ENCODE measurements around the gene IL17REL.

The IL17REL gene

DNA sequence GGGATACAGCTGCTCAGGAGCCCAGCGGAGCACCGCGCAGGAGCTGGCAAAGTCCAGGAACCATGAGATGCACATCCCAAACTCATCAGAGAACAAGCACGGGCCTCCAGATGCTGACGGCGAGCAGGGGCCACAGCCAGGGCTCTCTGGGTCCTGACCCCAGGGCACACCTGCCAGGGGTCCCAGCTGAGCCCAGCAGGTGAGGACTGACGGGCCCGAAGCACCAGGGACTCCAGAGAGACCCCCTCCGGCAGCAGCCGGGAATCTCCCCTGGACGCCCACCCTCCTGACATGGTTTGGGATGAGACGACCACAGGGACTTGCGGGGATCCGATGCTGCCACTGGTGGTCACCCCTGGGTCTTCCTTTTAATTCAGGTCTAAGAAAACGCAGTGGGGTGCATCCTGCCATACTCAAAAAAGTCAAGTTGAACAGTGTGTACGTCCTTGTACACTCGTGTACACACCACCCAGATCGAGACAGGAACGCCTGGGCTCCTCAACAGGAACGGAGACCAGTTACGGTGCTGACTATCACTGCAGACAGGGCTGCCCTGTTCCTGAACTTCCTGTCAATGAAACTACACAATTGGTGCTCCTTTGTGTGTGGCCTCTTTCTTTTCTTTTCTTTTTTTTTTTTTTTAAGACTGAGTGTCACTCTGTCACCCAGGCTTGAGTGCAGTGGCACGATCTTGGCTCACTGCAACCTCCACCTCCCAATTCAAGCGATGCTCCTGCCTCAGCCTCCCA is 23.6 kb upstream of the IL17REL start:
- H3K36me3 ChIP-seq (replicated peaks) = no peaks in the 10 kb centered on the region
- no peaks in the 10 kb centered on the region for H3K4me1 ChIP-seq
- H3K9me3 ChIP-seq = no peaks in the 10 kb centered on the region
- H3K27me3 ChIP-seq (ENCODE audit: low read depth) = no peaks in the 10 kb centered on the region
- no peak overlapping the region for H3K4me3 ChIP-seq
- no peak for DNase-seq (ENCODE audit: low spot score in 2 of 2)
- in situ Hi-C loops (cut with MboI; ENCODE audit: low sequenced_read_pairs) = loop anchor here (10.0 kb wide), 1 partner anchor 271 kb away; no protein-coding TSS in a partner anchor

DNA sequence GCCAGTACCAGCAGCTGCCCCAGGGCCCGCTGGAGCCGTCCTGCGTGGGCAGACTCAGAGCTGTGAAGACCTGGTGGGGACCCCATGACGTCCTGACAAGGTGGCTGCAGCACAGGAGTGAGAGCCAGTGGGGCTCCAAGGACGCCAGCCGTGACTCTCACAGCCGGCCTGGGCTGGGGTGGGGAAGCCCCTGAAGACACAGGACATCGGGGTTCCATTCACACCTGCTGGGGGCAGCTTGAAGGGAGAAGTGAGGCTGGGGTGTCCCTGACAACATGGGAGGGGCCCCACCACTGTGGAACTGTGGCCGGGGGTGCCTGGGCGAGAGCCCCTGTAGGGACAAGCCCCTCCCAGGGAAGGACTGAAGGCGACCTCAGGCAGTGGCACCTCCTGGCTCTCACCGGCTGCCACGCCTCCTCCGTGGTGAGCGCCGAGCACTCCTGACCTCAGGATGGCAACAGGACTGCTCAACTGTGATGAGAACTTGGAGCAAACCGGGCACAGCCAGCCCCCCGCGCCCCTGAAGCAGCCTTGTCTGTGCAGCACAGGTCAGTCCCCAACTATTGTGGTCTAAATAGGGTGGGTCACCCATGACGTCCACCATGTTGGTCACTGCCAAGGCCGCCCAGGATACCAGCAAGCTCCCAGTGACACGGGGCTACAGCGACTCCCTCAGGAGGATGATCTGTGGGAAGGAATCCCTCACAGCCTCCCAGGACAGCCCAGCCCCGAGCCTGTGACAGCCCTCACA is 22.7 kb upstream of the IL17REL start:
- no peaks in the 10 kb centered on the region for H3K9me3 ChIP-seq
- H3K36me3 ChIP-seq (replicated peaks) = no peaks in the 10 kb centered on the region
- no peak overlapping the region for H3K4me3 ChIP-seq
- DNase-seq (ENCODE audit: low spot score in 2 of 2) = no peak
- in situ Hi-C loops (cut with MboI; ENCODE audit: low sequenced_read_pairs) = loop anchor here (10.0 kb wide), 1 partner anchor 271 kb away; no protein-coding TSS in a partner anchor
- H3K4me1 ChIP-seq = no peaks in the 10 kb centered on the region
- no peaks in the 10 kb centered on the region for H3K27me3 ChIP-seq (ENCODE audit: low read depth)

DNA sequence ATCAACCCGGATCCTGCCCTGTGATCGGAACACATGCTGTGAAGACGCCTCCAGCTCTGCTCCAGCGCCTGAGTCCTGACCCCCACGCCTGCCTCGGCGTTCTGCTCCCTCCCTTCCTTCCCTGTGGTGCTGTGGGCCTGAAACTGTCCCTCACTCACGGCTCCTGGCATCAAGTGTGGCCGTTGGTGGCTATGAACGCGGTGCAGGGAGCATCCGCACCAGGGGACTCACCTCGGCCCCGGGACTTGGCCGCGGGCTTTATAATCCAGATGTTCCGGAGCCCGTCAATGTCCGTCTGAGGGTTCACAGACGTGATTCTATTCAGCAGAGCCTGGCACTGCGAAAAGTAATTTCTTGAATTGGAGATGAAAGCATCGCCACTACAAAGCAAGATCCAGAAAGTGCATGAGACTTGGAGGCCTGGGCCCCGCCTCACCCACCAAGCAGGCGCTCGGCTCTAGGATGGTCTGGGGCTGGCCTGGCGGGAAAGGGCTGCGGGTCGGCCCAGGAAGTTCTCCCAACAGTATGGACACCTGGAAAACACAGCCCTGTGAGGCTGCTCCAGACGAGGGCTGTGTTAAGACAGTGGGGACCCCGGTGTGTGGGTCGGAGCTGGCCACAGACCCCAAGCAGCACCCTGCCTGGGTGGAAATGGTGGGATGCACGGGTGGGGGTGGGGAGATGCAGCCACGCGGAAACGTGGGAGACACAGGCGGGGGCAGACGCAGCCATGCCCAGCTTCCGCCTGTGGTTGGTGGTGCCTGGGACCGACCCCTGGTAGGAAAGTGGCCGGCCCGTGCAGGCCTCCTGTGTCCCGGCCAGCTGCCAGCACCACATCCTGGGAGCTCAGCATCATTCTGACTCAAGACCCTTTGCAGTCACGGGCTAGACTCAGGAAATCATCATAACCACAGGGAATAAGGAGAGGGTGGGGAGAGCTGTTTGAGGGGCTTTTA is 21.8 kb upstream of the IL17REL start:
- in situ Hi-C loops (cut with MboI; ENCODE audit: low sequenced_read_pairs) = loop anchor here (5.0 to 10.0 kb wide), 2 partner anchors 102 to 270 kb away; no protein-coding TSS in a partner anchor
- no peak overlapping the region for H3K4me3 ChIP-seq
- H3K9me3 ChIP-seq = no peaks in the 10 kb centered on the region
- H3K27me3 ChIP-seq (ENCODE audit: low read depth) = peaks cover 4% of the 10 kb centered on the region; the same call in 1 of the 2 replicates
- no peaks in the 10 kb centered on the region; the same call in 1 of the 2 replicates for H3K4me1 ChIP-seq
- H3K36me3 ChIP-seq (replicated peaks) = no peaks in the 10 kb centered on the region
- DNase-seq (ENCODE audit: low spot score in 2 of 2) = no peak

DNA sequence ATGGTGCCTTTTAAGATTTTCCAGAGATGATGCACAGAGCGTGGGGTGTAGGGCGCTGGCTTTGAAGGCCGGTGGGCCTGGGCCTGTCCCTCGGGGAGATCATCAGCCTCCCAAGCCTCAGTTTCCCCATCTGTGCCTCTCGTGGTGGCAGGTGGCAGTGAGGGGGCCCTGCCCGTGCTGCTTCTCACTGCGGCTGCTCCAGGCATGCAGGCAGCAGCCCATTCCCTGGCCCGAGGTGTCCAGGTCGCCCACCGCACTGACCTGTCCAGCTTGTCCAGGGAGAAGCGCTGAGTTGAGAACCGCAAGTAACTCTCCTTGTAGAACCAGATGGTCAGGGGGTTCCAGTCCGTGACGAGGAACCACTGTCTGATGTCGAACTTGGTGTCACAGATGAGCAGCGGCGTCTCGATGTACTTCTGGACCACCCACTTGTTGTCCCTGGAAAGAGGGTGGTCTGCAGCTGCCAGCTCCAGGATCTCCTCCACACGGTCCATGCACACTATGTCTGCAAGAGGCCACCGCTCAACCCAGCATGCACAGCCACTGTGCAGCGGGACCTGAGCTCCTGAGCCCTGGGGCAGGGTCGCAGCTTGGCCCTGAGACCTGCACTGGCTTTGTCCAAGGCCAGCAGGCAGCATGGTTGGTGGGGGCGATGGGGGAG is 20.5 kb upstream of the IL17REL start:
- peaks cover 6% of the 10 kb centered on the region; the same call in 1 of the 2 replicates for H3K27me3 ChIP-seq (ENCODE audit: low read depth)
- no peak for DNase-seq (ENCODE audit: low spot score in 2 of 2)
- no peaks in the 10 kb centered on the region for H3K9me3 ChIP-seq
- no peak overlapping the region for H3K4me3 ChIP-seq
- in situ Hi-C loops (cut with MboI; ENCODE audit: low sequenced_read_pairs) = loop anchor here (5.0 to 10.0 kb wide), 2 partner anchors 101 to 268 kb away; no protein-coding TSS in a partner anchor
- H3K4me1 ChIP-seq = no peaks in the 10 kb centered on the region; the same call in 1 of the 2 replicates
- H3K36me3 ChIP-seq (replicated peaks) = no peaks in the 10 kb centered on the region

DNA sequence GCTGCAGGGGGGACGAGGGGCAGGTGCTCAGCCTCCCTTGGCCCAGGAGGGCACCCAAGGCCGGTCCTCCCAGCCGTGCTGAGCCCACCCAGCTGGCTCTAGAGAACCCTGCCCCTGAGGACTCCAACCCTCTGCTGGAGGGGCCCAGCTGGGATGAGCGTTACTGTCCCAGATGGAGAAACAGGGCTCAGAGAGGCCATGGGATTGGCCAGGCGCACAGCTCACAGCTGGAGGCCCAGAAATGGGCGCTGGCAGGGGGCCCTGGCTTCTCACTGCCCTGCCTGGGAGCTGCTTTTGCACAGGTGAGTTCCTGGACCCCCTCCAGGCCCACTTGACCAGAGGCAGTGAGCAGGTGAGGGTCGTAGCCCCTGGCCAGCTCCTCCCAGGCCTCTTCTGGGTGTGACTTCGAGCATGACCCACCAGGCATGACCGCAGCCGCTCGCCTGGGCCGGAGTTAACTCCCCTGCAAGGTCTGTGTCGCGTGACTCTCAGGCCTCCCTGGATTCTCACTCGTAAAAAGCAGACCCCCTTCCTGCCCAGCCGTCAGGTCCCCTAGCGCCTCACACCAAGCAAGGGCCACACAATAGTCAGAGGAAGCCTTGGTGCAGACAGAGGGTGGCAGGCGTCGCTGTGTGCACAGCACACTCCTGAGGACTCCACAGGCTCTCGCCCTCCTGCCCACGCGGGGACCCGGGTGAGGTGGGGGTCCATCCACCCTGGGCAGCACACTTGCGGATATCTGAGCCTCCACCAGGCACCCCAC is 19.7 kb upstream of the IL17REL start:
- Histone ChIP-seq H3K9me3 (no peaks in the 10 kb centered on the region), H3K36me3 (replicated peaks) (no peaks in the 10 kb centered on the region), H3K27me3 (ENCODE audit: low read depth) (peaks cover 7% of the 10 kb centered on the region; the same call in 1 of the 2 replicates), H3K4me3 (no peak overlapping the region), H3K4me1 (no peaks in the 10 kb centered on the region; the same call in 1 of the 2 replicates)
- no peak for DNase-seq (ENCODE audit: low spot score in 2 of 2)
- in situ Hi-C loops (cut with MboI; ENCODE audit: low sequenced_read_pairs) = loop anchor here (5.0 to 10.0 kb wide), 2 partner anchors 100 to 267 kb away; no protein-coding TSS in a partner anchor

DNA sequence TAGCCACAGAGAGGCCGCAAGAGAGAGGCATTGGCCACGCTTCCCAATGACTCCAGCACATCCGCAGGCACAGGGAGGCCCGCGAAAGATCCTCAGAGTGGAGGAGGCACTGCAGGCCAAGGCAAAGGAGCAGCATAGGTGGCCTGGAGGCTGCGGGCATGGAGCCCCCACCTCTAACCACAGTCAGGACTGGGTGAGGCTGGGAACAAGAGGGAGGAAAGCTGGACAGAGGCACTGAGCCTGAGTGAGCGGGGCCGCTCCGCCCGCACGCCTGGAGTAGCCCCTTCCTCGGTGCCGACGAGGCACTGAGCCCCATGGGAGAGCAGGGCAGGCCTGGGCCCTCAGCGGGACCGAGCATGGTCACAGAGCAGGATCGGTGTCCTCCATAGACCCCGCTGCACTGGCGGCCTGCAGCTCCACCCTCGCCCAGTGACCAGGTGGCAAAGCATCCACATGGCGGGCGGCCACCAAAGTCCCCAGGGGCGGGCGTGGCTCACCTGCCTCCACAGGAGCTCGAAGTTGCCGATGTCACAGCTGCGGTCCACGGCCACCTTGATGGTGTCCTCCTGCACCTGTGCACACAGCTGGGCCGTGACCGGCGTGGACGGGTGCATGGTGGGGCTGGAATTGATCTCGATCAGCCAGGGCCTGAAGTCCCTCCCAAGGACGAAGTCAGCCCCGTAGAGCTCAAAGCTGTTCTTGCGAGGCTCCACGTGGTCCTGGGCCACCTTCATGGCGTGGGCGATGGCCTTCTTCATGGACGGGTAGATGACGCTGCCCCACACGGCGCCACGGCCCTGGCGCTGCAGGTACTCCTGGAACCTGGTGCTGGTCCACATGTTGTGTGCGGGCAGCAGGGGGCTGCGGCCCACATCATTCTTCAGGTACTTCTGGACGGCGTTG is 18.9 kb upstream of the IL17REL start:
- peaks cover 7% of the 10 kb centered on the region; the same call in 1 of the 2 replicates for H3K27me3 ChIP-seq (ENCODE audit: low read depth)
- H3K4me3 ChIP-seq = no peak overlapping the region
- no peaks in the 10 kb centered on the region for H3K9me3 ChIP-seq
- H3K36me3 ChIP-seq (replicated peaks) = no peaks in the 10 kb centered on the region
- in situ Hi-C loops (cut with MboI; ENCODE audit: low sequenced_read_pairs) = loop anchor here (5.0 to 10.0 kb wide), 2 partner anchors 99 to 267 kb away; no protein-coding TSS in a partner anchor
- no peak for DNase-seq (ENCODE audit: low spot score in 2 of 2)
- no peaks in the 10 kb centered on the region; the same call in 1 of the 2 replicates for H3K4me1 ChIP-seq

DNA sequence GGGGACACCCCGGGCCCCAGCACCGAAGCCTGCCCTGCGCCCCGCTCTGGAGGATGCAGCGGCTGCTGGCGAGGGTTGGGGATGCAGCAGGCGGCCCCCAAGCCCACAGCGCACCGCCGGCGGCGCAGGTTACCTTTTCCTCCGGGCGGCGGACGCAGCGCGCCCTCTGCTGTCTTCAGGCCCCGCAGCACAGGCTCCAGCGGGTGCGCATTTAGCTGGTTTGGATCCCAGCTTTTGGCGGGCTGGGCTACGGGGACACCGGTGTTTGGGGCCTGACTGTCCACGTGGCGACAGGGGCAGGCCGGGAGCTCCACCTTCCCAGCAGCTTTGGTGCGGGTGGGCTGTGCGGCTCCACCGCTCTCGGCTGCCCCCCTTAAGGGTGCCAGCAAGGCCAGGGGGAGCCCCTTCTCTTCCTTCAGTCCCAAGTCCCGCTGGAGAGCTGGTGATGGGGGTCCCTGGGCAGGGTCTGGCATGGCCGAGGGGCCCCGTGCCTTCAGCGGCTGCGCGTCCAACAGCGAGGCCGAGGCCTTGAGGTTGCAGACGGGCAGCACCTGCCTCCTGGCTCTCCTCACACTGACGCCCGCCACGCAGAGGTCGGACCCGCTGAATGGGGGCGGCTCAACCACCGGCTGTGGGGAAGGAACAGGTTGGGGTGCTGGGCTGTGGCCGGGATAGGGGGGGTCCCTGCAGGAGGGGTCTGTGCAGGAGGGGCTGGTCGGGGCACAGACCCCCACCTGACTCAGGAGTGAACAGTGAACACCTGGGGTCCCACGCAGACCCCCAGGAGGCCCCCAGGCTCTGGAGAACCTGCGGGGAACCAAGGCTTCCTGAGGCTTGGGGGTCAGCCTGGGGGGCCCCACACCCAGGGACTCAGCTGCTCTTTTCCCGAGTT is 18.0 kb upstream of the IL17REL start:
- no peaks in the 10 kb centered on the region for H3K9me3 ChIP-seq
- H3K36me3 ChIP-seq (replicated peaks) = no peaks in the 10 kb centered on the region
- no peaks in the 10 kb centered on the region; the same call in 1 of the 2 replicates for H3K4me1 ChIP-seq
- peaks cover 9% of the 10 kb centered on the region for H3K27me3 ChIP-seq (ENCODE audit: low read depth)
- DNase-seq (ENCODE audit: low spot score in 2 of 2) = peak; percentile 39 to 85
- in situ Hi-C loops (cut with MboI; ENCODE audit: low sequenced_read_pairs) = loop anchor here (5.0 to 10.0 kb wide), 2 partner anchors 98 to 266 kb away; no protein-coding TSS in a partner anchor
- no peak overlapping the region for H3K4me3 ChIP-seq

DNA sequence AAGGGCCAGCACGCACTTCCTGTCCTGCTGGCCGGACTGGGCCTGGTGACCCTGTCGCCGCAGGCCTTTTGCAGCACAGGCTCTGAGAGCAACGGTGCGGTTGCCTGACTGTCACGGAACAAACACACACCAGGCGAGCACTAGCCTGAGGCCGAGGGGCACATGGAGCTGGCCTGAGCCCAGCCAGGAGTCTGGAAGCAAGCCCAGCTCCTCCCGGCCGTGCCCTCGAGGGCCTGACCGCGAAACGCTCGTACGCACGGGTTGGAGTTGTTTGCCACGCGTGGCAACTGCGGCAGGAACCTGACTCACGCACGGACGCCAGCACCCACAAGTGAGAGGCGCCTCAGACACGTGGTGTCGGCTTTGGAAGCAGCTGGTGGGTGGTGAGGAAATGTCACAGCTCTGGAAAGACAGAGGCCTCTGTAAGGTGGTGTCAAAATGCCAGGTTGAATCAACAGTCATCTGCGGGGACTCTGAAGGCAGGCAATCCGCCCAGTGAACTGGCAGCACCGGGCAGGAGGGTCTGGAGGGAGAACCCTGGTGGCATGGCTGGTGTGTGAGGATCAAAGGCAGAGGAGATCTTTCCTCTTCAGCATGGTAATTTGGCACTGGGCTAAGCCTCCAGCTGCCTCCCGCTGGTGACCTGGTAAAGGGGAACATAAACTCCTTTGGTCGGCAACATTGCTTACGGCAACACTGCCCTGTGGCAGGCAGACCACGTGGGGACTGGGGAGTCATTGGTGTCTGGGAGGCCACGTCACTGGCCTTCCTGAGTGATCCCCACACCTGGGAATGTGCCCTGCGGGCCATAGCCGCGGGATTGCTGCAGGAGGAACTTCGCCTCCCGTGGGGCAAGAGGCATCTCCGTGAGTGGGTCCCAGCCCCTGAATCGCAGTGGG is 15.3 kb upstream of the IL17REL start:
- H3K27me3 ChIP-seq (ENCODE audit: low read depth) = peaks cover 15% of the 10 kb centered on the region
- no peak for DNase-seq (ENCODE audit: low spot score in 2 of 2)
- H3K4me3 ChIP-seq = no peak overlapping the region
- in situ Hi-C loops (cut with MboI; ENCODE audit: low sequenced_read_pairs) = no loop called here
- H3K4me1 ChIP-seq = no peaks in the 10 kb centered on the region; the same call in 1 of the 2 replicates
- H3K36me3 ChIP-seq (replicated peaks) = no peaks in the 10 kb centered on the region
- no peaks in the 10 kb centered on the region for H3K9me3 ChIP-seq

DNA sequence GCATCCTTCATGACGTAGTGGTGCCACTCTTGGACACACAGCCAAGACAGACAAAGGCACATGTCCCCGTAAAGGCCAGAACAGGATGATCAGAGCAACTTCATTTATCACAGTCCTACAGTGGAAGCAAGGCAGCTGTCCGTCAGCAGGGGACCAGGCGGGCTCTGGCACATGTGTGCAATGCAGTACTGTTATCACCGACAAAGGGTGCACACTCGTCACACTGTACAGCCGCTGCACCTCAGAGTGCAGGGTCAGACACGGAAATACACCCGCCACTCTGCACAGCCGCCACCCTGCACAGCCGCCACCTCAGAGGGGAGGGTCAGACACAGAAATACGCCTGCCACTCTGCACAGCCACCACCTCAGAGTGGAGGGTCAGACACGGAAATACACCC is 13.4 kb upstream of the IL17REL start:
- H3K4me1 ChIP-seq = no peaks in the 10 kb centered on the region; the same call in 1 of the 2 replicates
- H3K9me3 ChIP-seq = no peaks in the 10 kb centered on the region
- no peaks in the 10 kb centered on the region for H3K36me3 ChIP-seq (replicated peaks)
- in situ Hi-C loops (cut with MboI; ENCODE audit: low sequenced_read_pairs) = no loop called here
- no peak overlapping the region for H3K4me3 ChIP-seq
- no peak for DNase-seq (ENCODE audit: low spot score in 2 of 2)
- H3K27me3 ChIP-seq (ENCODE audit: low read depth) = peaks cover 15% of the 10 kb centered on the region

Measured in HAP-1 (cell line).